B cell (primary cell): ENCODE results near the gene SPRR2G. TPM values are rescaled to one million over a fixed set of nuclear protein-coding genes. Genes with fewer than 3 reads are reported as not detected.

ENCODE experiments used
- ATAC-seq: fragments of 200-7000 bp; cut with Tn5 transposase; one replicate; pipeline ENCODE4 v1.10.0; 2021; ENCODE audit warnings: low read depth, mild to moderate bottlenecking, moderate number of reproducible peaks, moderate library complexity
- CTCF ChIA-PET: fragments of 350-600 bp; sonication (Branson Sonifier 250); formaldehyde crosslinking; loops from one replicate; lab custom pipeline; 2021; ENCODE audit warnings: antibody characterized with exemption, inconsistent platforms; lab: Charles Lee
- POLR2A ChIA-PET: fragments of 350-600 bp; sonication (Branson Sonifier 250); formaldehyde crosslinking; loops from one replicate; lab custom pipeline; 2021; ENCODE audit warnings: antibody characterized with exemption; lab: Charles Lee
- DNase-seq: peaks from one replicate; pipeline ENCODE4 v3.0.0; 2013
- H2AFZ ChIP-seq: 2 replicates; pipeline ENCODE4 v1.6.1; 2012; ENCODE audit warnings: mild to moderate bottlenecking, low read depth, low read length; ENCODE audit not compliant: insufficient read depth, poor library complexity, severe bottlenecking
- H3K27ac ChIP-seq, 2 donors: 1 replicate in 1 of 2; 2 replicates in 1 of 2; pipeline ENCODE4 v1.5.1; 2012 to 2013; ENCODE audit warnings: low read length in 2 of 2, mild to moderate bottlenecking in 2 of 2, moderate library complexity in 1 of 2
- H3K27me3 ChIP-seq, 4 experiments: fragments of 200-600 bp in 1 of 4; sonication (generic) in 1 of 4; replicated peaks in 1 of 4; 1 replicate in 2 of 4; 2 replicates in 2 of 4; pipeline versions ENCODE4 v1.6.1 to v1.7.0; 2013 to 2016; ENCODE audit warnings: low read length in 3 of 4, mild to moderate bottlenecking in 2 of 4, mixed read lengths in 1 of 4, moderate library complexity in 1 of 4; ENCODE audit not compliant: insufficient read depth in 4 of 4, control insufficient read depth in 3 of 4; ENCODE audit errors: control extremely low read depth in 1 of 4
- H3K36me3 ChIP-seq, 2 experiments: replicated peaks in 1 of 2; 1 replicate in 1 of 2; 2 replicates in 1 of 2; pipeline versions ENCODE4 v1.6.1 to v1.7.1; 2013; ENCODE audit warnings: low read length in 1 of 2; ENCODE audit not compliant: insufficient read depth in 2 of 2, control insufficient read depth in 1 of 2; ENCODE audit errors: control extremely low read depth in 1 of 2, extremely low read depth in 1 of 2
- H3K4me1 ChIP-seq, 2 donors: fragments of 200-600 bp in 1 of 2; sonication (generic) in 1 of 2; 1 replicate in 1 of 2; 2 replicates in 1 of 2; pipeline versions ENCODE4 v1.5.1 to v1.6.1; 2013 to 2017; ENCODE audit warnings: low read length in 2 of 2; ENCODE audit not compliant: control insufficient read depth in 2 of 2, insufficient read depth in 2 of 2
- H3K4me2 ChIP-seq: replicated peaks from 2 replicates; pipeline ENCODE3; 2012; ENCODE audit warnings: mild to moderate bottlenecking, low read depth, low read length; ENCODE audit not compliant: poor library complexity, severe bottlenecking
- H3K4me3 ChIP-seq, 5 experiments: fragments of 200-600 bp in 1 of 5; sonication (generic) in 1 of 5; 1 replicate in 3 of 5; 2 replicates in 2 of 5; pipeline versions ENCODE4 v1.5.1 to v1.7.0; 2011 to 2016; ENCODE audit warnings: low read length in 4 of 5, mild to moderate bottlenecking in 4 of 5, low read depth in 2 of 5, control low read depth in 1 of 5, moderate library complexity in 1 of 5; ENCODE audit not compliant: insufficient read depth in 1 of 5; ENCODE audit errors: control extremely low read depth in 1 of 5, extremely low read depth in 1 of 5
- H3K79me2 ChIP-seq: fragments of 200-600 bp; sonication (generic); one replicate; pipeline ENCODE4 v1.6.0; 2016; ENCODE audit warnings: low read length; ENCODE audit not compliant: control insufficient read depth, insufficient read depth
- H3K9ac ChIP-seq: fragments of 200-600 bp; sonication (generic); 2 replicates; pipeline ENCODE4 v1.6.1; 2017; ENCODE audit warnings: mild to moderate bottlenecking, low read length, moderate library complexity
- H3K9me3 ChIP-seq, 3 donors: one replicate each; pipeline versions ENCODE4 v1.6.1 to v1.7.1; 2013; ENCODE audit warnings: low read length in 2 of 3; ENCODE audit not compliant: control insufficient read depth in 2 of 3, insufficient read depth in 1 of 3; ENCODE audit errors: control extremely low read depth in 1 of 3
- H4K20me1 ChIP-seq: 2 replicates; pipeline ENCODE4 v1.6.0; 2012; ENCODE audit warnings: mild to moderate bottlenecking, low read length; ENCODE audit not compliant: insufficient read depth, control insufficient read depth, poor library complexity, severe bottlenecking
- H3K27ac Mint-ChIP-seq: one replicate; pipeline ENCODE4 v1.8.0; 2021; ENCODE audit warnings: mixed read lengths
- H3K27me3 Mint-ChIP-seq: one replicate; pipeline ENCODE4 v1.8.0; 2021; ENCODE audit warnings: mixed read lengths
- H3K4me1 Mint-ChIP-seq: one replicate; pipeline ENCODE4 v1.8.0; 2021; ENCODE audit warnings: mixed read lengths
- H3K4me3 Mint-ChIP-seq: one replicate; pipeline ENCODE4 v1.8.0; 2021; ENCODE audit warnings: mixed read lengths
- H3K9me3 Mint-ChIP-seq: one replicate; pipeline ENCODE4 v1.8.0; 2022; ENCODE audit warnings: mixed read lengths; ENCODE audit not compliant: insufficient read depth
- EZH2 ChIP-seq: IDR thresholded peaks from 2 replicates; pipeline ENCODE4 v1.6.1; 2012; ENCODE audit warnings: borderline replicate concordance, low read depth, mild to moderate bottlenecking, moderate library complexity, low read length; ENCODE audit not compliant: insufficient read depth, poor library complexity, severe bottlenecking
- WGBS: methylation state at CpG from one replicate; pipeline ENCODE4 v1.1.5; 2013; ENCODE audit warnings: missing lambda C conversion rate; ENCODE audit not compliant: insufficient coverage; 5-methylcytosine and 5-hydroxymethylcytosine counted together
- intact Hi-C: fragments of 100-400 bp; cut with micrococcal nuclease; formaldehyde crosslinking; loops from one replicate; pipeline ENCODE4 v1.10.0; 2022
- polyA minus RNA-seq: library from RNA; depleted of rRNA, polyadenylated mRNA; stranded (reverse); fragments of >200 nt; gene quantifications from 2 replicates; pipeline ENCODE4 v1.2.3, GENCODE V29; 2012
- polyA plus RNA-seq: library from polyadenylated mRNA; depleted of rRNA; stranded (reverse); fragments of >200 nt; gene quantifications from 2 replicates; pipeline ENCODE4 v1.2.3, GENCODE V29; 2012
- total RNA-seq, 2 donors: library from RNA; stranded (reverse); fragments of 120-200 nt in 1 of 2; gene quantifications; 1 replicate in 1 of 2; 2 replicates in 1 of 2; pipeline versions ENCODE4 v1.2.3 to v1.2.4, GENCODE V29; 2013 to 2022
- TF ChIP-seq, protein P1 (sequence below): fragments of 200-600 bp; IDR thresholded peaks from one replicate; pipeline ENCODE4 v1.8.0; 2022; ENCODE audit warnings: antibody characterized with exemption, mild to moderate bottlenecking

Gene SPRR2G
- total RNA-seq (not detected in 2 replicates), polyA plus RNA-seq (not detected in 2 replicates), polyA minus RNA-seq (not detected in 2 replicates)
- not detected for total RNA-seq (2013)

- intact Hi-C loops, result no loop called here
- H3K27me3 ChIP-seq, result peaks cover 0 to 19% (median 4%) of the 10 kb centered on the region in 4 experiments
- H3K4me2 ChIP-seq, result no peak within 1 kb of the TSS
- DNase-seq (no peak), ATAC-seq (no peak)
- H3K79me2 ChIP-seq, result no peaks in the 10 kb centered on the region
- H3K9me3 ChIP-seq, result no peaks in the 10 kb centered on the region
- CTCF ChIA-PET, result no interaction called here
- no peaks in the 10 kb centered on the region for H4K20me1 ChIP-seq
- POLR2A ChIA-PET, result no interaction called here
- Mint-ChIP-seq H3K4me3 (no peak within 1 kb of the TSS), H3K4me1 (no peaks in the 10 kb centered on the region), H3K27me3 (peaks cover 37% of the 10 kb centered on the region), H3K9me3 (no peaks in the 10 kb centered on the region), H3K27ac (no peak within 1 kb of the TSS)
- H2AFZ ChIP-seq, result no peak within 1 kb of the TSS
- TF ChIP-seq, protein P1, sequence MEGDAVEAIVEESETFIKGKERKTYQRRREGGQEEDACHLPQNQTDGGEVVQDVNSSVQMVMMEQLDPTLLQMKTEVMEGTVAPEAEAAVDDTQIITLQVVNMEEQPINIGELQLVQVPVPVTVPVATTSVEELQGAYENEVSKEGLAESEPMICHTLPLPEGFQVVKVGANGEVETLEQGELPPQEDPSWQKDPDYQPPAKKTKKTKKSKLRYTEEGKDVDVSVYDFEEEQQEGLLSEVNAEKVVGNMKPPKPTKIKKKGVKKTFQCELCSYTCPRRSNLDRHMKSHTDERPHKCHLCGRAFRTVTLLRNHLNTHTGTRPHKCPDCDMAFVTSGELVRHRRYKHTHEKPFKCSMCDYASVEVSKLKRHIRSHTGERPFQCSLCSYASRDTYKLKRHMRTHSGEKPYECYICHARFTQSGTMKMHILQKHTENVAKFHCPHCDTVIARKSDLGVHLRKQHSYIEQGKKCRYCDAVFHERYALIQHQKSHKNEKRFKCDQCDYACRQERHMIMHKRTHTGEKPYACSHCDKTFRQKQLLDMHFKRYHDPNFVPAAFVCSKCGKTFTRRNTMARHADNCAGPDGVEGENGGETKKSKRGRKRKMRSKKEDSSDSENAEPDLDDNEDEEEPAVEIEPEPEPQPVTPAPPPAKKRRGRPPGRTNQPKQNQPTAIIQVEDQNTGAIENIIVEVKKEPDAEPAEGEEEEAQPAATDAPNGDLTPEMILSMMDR, result no peak
- TF ChIP-seq EZH2, result no peak
- H3K9ac ChIP-seq, result no peak within 1 kb of the TSS
- 83% methylated on average over 1 of the region's 1 CpG for WGBS
- H3K4me1 ChIP-seq, result no peaks in the 10 kb centered on the region
- no peak within 1 kb of the TSS for H3K4me3 ChIP-seq
- no peak within 1 kb of the TSS for H3K27ac ChIP-seq
- H3K36me3 ChIP-seq, result no peaks in the 10 kb centered on the region
Observed at GRCh38 chr1:153150846-153151245, at the start of gene SPRR2G. Gene SPRR2G, minus strand, starts transcription at chr1:153150890. Its CDS starts 780 bp downstream, at chr1:153150110.

GRCh38 chr1:153195216-153195615 is 44.5 kb upstream of the SPRR2G start:
- peaks cover 56% of the 10 kb centered on the region for H3K27me3 Mint-ChIP-seq
- no peak for ATAC-seq

More at GRCh38 chr1:153195216-153195615, 44.5 kb upstream of the SPRR2G start:
- WGBS, result 93% methylated on average over 3 of the region's 4 CpGs
- Histone ChIP-seq H2AFZ (no peak overlapping the region), H3K27ac (no peak overlapping the region), H3K36me3 (no peaks in the 10 kb centered on the region), H3K4me2 (no peak overlapping the region), H3K4me1 (no peaks in the 10 kb centered on the region), H3K4me3 (no peak overlapping the region), H3K9ac (no peak overlapping the region), H3K9me3 (no peaks in the 10 kb centered on the region), H3K79me2 (no peaks in the 10 kb centered on the region), H4K20me1 (no peaks in the 10 kb centered on the region), H3K27me3 (peaks cover 0 to 11% (median 8%) of the 10 kb centered on the region in 4 experiments)
- no peak overlapping the region for H3K27ac Mint-ChIP-seq
- H3K4me1 Mint-ChIP-seq, result no peaks in the 10 kb centered on the region
- no peak overlapping the region for H3K4me3 Mint-ChIP-seq
- no peak for TF ChIP-seq EZH2
- TF ChIP-seq, protein P1, result no peak
- DNase-seq, result no peak
- ChIA-PET POLR2A (no interaction called here), CTCF (no interaction called here)
- intact Hi-C loops, result no loop called here
- H3K9me3 Mint-ChIP-seq, result no peaks in the 10 kb centered on the region
